A172 (cell line): ENCODE measurements around the gene ARL10. TPM values are rescaled to one million over a fixed set of nuclear protein-coding genes. Genes with fewer than 3 reads are reported as not detected.

Experiments
- total RNA-seq: library from RNA; depleted of rRNA; stranded (reverse); fragments of >200 nt; shearing (Covaris generic); gene quantifications from 2 replicates; pipeline ENCODE4 v1.2.3, GENCODE V29; 2014; rRNA removed

The ARL10 gene
- total RNA-seq, 1 experiment from 2014 or later, result not detected

Other genes with a start within 250 kb of the ARL10 start
- 11.8 and 13.2 TPM in 2 replicates for gene SIMC1, start 127.1 kb upstream of the ARL10 start, total RNA-seq
- 92.3 and 94.4 TPM in 2 replicates for gene KIAA1191, start 3.7 kb upstream of the ARL10 start, total RNA-seq
- gene NOP16, start 23.1 kb downstream of the ARL10 start, total RNA-seq, result 37.9 and 41.4 TPM in 2 replicates
- gene HIGD2A, start 23.3 kb downstream of the ARL10 start, total RNA-seq, result 186 and 199 TPM in 2 replicates
- gene CLTB, start 51.1 kb downstream of the ARL10 start, total RNA-seq, result 193 and 203 TPM in 2 replicates
- gene FAF2, start 82.9 kb downstream of the ARL10 start, total RNA-seq, result 57.3 and 59.7 TPM in 2 replicates
- gene RNF44, start 171.9 kb downstream of the ARL10 start, total RNA-seq, result 8.1 and 9.2 TPM in 2 replicates
- 0.12 TPM in 1 of 2 replicates, not detected in the other for gene CDHR2, start 183.9 kb downstream of the ARL10 start, total RNA-seq
- 20.3 and 24.6 TPM in 2 replicates for gene GPRIN1, start 244.7 kb downstream of the ARL10 start, total RNA-seq